KMS-11 (cell line): ENCODE data around the gene ANKRD33B.

Source experiments
- H2AFZ ChIP-seq: fragments of 200-600 bp; sonication (generic); 2 replicates; pipeline ENCODE4 v1.6.1; 2016; ENCODE audit warnings: antibody characterized with exemption, mixed run types, low read depth
- H3K27ac ChIP-seq: fragments of 200-600 bp; sonication (generic); 2 replicates; pipeline ENCODE4 v1.6.1; 2016; ENCODE audit warnings: mild to moderate bottlenecking, mixed run types
- H3K27me3 ChIP-seq: fragments of 200-600 bp; sonication (generic); 2 replicates; pipeline ENCODE4 v1.6.1; 2017; ENCODE audit warnings: mild to moderate bottlenecking, low read depth, mixed run types, moderate library complexity; ENCODE audit not compliant: insufficient read depth
- H3K36me3 ChIP-seq: fragments of 200-600 bp; sonication (generic); 2 replicates; pipeline ENCODE4 v1.6.1; 2017; ENCODE audit warnings: mild to moderate bottlenecking, mixed run types; ENCODE audit not compliant: insufficient read depth
- H3K4me1 ChIP-seq: fragments of 200-600 bp; sonication (generic); 2 replicates; pipeline ENCODE4 v1.6.1; 2016; ENCODE audit warnings: mild to moderate bottlenecking, low read depth, mixed run types; ENCODE audit not compliant: poor library complexity, severe bottlenecking
- H3K4me2 ChIP-seq: fragments of 200-600 bp; sonication (generic); 2 replicates; pipeline ENCODE4 v1.7.0; 2016; ENCODE audit warnings: mild to moderate bottlenecking, mixed run types
- H3K4me3 ChIP-seq: fragments of 200-600 bp; sonication (generic); IDR thresholded peaks from 2 replicates; pipeline ENCODE4 v1.6.1; 2017; ENCODE audit warnings: low read depth, low read length, mixed read lengths; ENCODE audit not compliant: insufficient read depth
- H3K79me2 ChIP-seq: fragments of 200-600 bp; sonication (generic); 2 replicates; pipeline ENCODE4 v1.6.1; 2016; ENCODE audit warnings: low read depth, mixed run types; ENCODE audit not compliant: insufficient read depth
- H3K9ac ChIP-seq: fragments of 200-600 bp; sonication (generic); 2 replicates; pipeline ENCODE4 v1.6.1; 2016; ENCODE audit warnings: mild to moderate bottlenecking, mixed run types
- H4K20me1 ChIP-seq: fragments of 200-600 bp; sonication (generic); 2 replicates; pipeline ENCODE4 v1.6.1; 2016; ENCODE audit warnings: mild to moderate bottlenecking, mixed run types; ENCODE audit not compliant: insufficient read depth
- TF ChIP-seq, protein P1 (sequence below): fragments of 200-600 bp; sonication (generic); conservative IDR thresholded peaks from 2 replicates; pipeline ENCODE4 v1.6.1; 2017; ENCODE audit warnings: low read depth, mild to moderate bottlenecking, antibody characterized with exemption, low read length, moderate library complexity, mixed read lengths

The ANKRD33B gene

DNA sequence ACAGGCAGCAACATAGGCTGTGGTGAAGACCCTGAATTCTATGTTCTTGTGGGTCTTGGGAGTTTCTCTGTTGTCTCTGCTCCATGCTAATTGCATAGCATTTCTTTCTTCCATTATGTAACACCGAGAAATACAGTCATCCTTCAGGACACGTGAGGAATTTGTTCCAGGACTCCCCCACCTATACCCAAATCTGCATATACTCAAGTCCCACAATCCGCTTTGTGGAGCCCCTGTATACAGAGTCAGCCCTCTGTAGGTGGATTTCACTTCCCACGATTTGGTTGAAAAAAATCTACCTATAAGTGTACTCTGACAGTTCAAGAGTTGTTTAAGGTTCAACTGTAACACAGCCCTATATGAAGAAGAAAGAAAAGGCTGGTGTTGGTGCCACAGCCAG is 22.1 kb downstream of the ANKRD33B start:
- Histone ChIP-seq H3K4me3 (no peak overlapping the region), H3K4me1 (peaks cover 27% of the 10 kb centered on the region), H3K27ac (no peak overlapping the region), H3K79me2 (0 out of 2 replicates have a peak, but pooled peaks cover 4% of the 10 kb centered on the region), H3K27me3 (no peaks in the 10 kb centered on the region), H4K20me1 (no peaks in the 10 kb centered on the region; the same call in 1 of the 2 replicates), H3K9ac (no peak overlapping the region), H3K36me3 (no peaks in the 10 kb centered on the region), H3K4me2 (no peak overlapping the region), H2AFZ (no peak overlapping the region)
- TF ChIP-seq, protein P1, sequence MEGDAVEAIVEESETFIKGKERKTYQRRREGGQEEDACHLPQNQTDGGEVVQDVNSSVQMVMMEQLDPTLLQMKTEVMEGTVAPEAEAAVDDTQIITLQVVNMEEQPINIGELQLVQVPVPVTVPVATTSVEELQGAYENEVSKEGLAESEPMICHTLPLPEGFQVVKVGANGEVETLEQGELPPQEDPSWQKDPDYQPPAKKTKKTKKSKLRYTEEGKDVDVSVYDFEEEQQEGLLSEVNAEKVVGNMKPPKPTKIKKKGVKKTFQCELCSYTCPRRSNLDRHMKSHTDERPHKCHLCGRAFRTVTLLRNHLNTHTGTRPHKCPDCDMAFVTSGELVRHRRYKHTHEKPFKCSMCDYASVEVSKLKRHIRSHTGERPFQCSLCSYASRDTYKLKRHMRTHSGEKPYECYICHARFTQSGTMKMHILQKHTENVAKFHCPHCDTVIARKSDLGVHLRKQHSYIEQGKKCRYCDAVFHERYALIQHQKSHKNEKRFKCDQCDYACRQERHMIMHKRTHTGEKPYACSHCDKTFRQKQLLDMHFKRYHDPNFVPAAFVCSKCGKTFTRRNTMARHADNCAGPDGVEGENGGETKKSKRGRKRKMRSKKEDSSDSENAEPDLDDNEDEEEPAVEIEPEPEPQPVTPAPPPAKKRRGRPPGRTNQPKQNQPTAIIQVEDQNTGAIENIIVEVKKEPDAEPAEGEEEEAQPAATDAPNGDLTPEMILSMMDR, result no peak

DNA sequence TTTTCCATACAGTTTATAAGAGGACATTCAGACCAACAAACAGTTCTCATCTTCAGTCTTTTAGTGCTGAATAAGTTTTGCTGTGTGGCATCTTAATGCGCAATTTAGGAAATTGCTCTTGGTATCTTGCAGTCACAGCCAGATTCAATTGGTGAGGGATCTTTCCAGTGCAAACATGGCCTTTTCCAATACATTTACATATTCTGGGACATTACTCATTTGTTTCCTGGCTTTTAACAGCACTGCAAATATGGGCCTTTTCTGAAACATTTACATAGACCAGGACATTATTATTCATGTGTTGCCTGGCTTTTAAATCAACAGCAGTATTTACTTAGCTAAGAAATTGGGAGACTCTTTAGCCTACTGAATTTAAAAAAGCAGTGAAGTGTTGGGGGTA is 22.7 kb downstream of the ANKRD33B start:
- TF ChIP-seq, protein P1, result no peak
- Histone ChIP-seq H3K27ac (no peak overlapping the region), H3K4me1 (peaks cover 30% of the 10 kb centered on the region), H3K27me3 (no peaks in the 10 kb centered on the region), H3K4me3 (no peak overlapping the region), H2AFZ (no peak overlapping the region), H3K9ac (no peak overlapping the region), H4K20me1 (no peaks in the 10 kb centered on the region), H3K4me2 (no peak overlapping the region), H3K36me3 (no peaks in the 10 kb centered on the region), H3K79me2 (0 out of 2 replicates have a peak, but pooled peaks cover 4% of the 10 kb centered on the region)

DNA sequence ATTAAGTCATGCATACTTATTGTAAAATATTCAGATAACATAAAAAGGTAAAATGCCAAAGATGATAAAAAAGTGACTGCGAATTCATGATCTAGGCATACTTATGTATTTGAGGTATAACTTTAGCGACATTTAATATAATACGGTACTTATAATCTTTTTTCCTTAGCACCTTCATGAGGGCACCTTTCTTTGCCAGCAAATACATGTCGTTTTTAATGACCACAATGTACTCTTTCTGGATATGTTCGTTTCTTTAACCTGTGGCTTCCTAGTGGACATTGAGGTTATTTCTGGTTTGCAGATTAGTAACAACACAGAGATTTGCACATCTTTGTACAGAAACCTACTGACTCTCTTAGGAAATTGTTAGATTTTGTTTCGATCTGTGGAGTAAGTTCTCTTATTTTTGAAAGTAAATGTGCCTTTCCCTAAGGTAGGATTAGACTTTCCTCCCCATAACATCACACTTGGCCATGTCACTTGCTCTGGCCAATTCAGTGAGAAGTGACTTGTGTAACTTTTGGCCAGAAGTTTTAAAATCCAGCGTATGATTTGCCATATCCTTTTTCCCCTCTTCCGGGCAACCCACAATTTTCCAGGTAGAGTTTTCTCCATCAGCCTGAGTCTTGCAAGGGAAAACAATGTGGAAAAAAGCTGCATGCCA is 24.4 kb downstream of the ANKRD33B start:
- Histone ChIP-seq H3K9ac (no peak overlapping the region), H3K27ac (no peak overlapping the region), H3K36me3 (no peaks in the 10 kb centered on the region), H3K79me2 (no peaks in the 10 kb centered on the region), H3K4me1 (peaks cover 46% of the 10 kb centered on the region), H3K27me3 (no peaks in the 10 kb centered on the region), H3K4me3 (no peak overlapping the region), H2AFZ (no peak overlapping the region), H3K4me2 (no peak overlapping the region), H4K20me1 (no peaks in the 10 kb centered on the region)
- TF ChIP-seq, protein P1, result no peak

DNA sequence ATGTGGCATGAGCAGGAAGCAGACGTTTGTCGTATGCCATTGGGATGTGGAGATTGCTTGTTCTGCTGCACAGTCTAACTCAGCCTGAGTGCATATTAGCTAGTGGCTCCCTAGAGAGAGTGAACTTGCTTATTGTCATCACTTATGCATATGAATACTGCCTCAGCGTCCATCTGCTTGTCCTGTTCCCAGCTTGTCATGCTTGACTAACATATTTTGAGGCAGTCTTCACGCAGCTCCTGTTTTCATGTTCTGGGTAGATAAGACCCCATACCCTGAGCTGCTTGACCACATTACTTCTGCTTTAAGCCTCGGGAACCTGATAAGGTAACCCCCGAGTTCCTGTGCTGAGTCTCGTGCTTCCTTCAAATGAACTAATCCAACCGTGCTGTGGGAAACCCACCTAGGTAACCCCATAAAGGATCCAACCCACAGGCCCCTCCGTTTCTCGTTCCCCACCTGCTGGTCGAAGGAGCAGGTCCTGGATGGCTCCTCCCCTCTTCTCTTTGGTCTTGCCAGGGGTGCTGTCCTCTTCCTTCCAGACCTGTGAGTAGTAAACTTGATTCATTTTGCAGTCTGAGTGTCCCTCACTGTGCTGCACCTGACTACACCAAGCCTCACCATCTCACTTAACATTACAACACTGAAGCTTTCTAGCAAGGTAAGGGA is 25.0 kb downstream of the ANKRD33B start:
- no peaks in the 10 kb centered on the region for H3K27me3 ChIP-seq
- peaks cover 52% of the 10 kb centered on the region for H3K4me1 ChIP-seq
- no peaks in the 10 kb centered on the region for H4K20me1 ChIP-seq
- no peak overlapping the region for H3K4me3 ChIP-seq
- TF ChIP-seq, protein P1, result no peak
- H3K27ac ChIP-seq, result no peak overlapping the region
- H3K36me3 ChIP-seq, result no peaks in the 10 kb centered on the region
- H2AFZ ChIP-seq, result no peak overlapping the region
- no peak overlapping the region for H3K9ac ChIP-seq
- no peak overlapping the region for H3K4me2 ChIP-seq
- no peaks in the 10 kb centered on the region for H3K79me2 ChIP-seq
